Upper lobe of left lung (tissue), 6 donors: ENCODE data around the gene HOMER2. TPM values are rescaled to one million over a fixed set of nuclear protein-coding genes. Genes with fewer than 3 reads are reported as not detected.

ENCODE experiments used
- ATAC-seq, 2 donors: fragments of 200-7000 bp; cut with Tn5 transposase; one replicate each; pipeline ENCODE4 v1.9.1; 2022; ENCODE audit warnings: mild to moderate bottlenecking in 2 of 2, moderate library complexity in 2 of 2; ENCODE audit not compliant: low FRiP score in 2 of 2
- DNase-seq, 2 donors: peaks; one replicate each; pipeline ENCODE4 v3.0.0-alpha.2; 2019 to 2020
- H3K27ac ChIP-seq, 4 donors: fragments of 200-600 bp; sonication (generic); one replicate each; pipeline ENCODE4 v1.5.1; 2016 to 2019
- H3K27me3 ChIP-seq, 4 donors: fragments of 200-600 bp; sonication (generic); one replicate each; pipeline ENCODE4 v1.5.1; 2017 to 2019
- H3K36me3 ChIP-seq, 4 donors: fragments of 200-600 bp; sonication (generic); one replicate each; pipeline ENCODE4 v1.5.1; 2016 to 2019
- H3K4me1 ChIP-seq, 4 donors: fragments of 200-600 bp; sonication (generic); one replicate each; pipeline ENCODE4 v1.5.1; 2018 to 2019
- H3K4me3 ChIP-seq, 4 donors: fragments of 200-600 bp; sonication (generic); one replicate each; pipeline ENCODE4 v1.5.1; 2017 to 2019; ENCODE audit warnings: mild to moderate bottlenecking in 2 of 4, moderate library complexity in 1 of 4
- H3K9me3 ChIP-seq, 4 donors: fragments of 200-600 bp; sonication (generic); one replicate each; pipeline ENCODE4 v1.5.1; 2018 to 2019
- CTCF ChIP-seq, 6 experiments: fragments of 450-650 bp in 4 of 6; fragments of 200-600 bp in 2 of 6; sonication (generic) in 2 of 6; IDR thresholded peaks; one replicate each; pipeline ENCODE4 v1.5.1; 2016 to 2019; ENCODE audit warnings: antibody characterized with exemption in 6 of 6
- EP300 ChIP-seq, 4 donors: sonication (generic); formaldehyde crosslinking; IDR thresholded peaks; one replicate each; pipeline ENCODE4 v1.5.1; 2017; ENCODE audit warnings: antibody characterized with exemption in 4 of 4, control low read depth in 2 of 4
- POLR2A ChIP-seq, 4 donors: fragments of 450-650 bp; IDR thresholded peaks; one replicate each; pipeline ENCODE4 v1.5.1; 2016 to 2017; ENCODE audit warnings: antibody characterized with exemption in 4 of 4, mild to moderate bottlenecking in 2 of 4
- POLR2AphosphoS5 ChIP-seq, 2 donors: sonication (generic); formaldehyde crosslinking; IDR thresholded peaks; one replicate each; pipeline ENCODE4 v1.5.1; 2017; ENCODE audit warnings: antibody characterized with exemption in 2 of 2
- WGBS, 2 donors: methylation state at CpG; one replicate each; pipeline ENCODE4 v1.1.5; 2017 to 2018; 5-methylcytosine and 5-hydroxymethylcytosine counted together
- total RNA-seq, 6 donors: library from RNA; depleted of rRNA in 4 of 6; stranded (reverse); fragments of >200 nt in 4 of 6; gene quantifications; one replicate each; pipeline versions ENCODE4 v1.1.0 to v1.2.1, GENCODE V29; 2016 to 2021
- donor health status: DM: no; HTN: no; CAD: no; lungs with moderate emphysema.
- donor health status: DM: no; HTN: yes; CAD: no; lungs with severe emphysema.

HOMER2 gene
- total RNA-seq, 6 donors from 2014 or later = 11.3 to 76.5 (median 26.5) TPM

- WGBS, 2 donors = 66 to 69% methylated on average over 5 of the region's 5 CpGs
- no peak overlapping the region for H3K27ac ChIP-seq
These were observed 70.1 kb downstream of the HOMER2 start for GRCh38 chr15:82882273-82882928.

GRCh38 chr15:82881747-82882146 is 70.8 kb downstream of the HOMER2 start:
- Histone ChIP-seq H3K27me3 (no peaks in the 10 kb centered on the region), H3K4me1 (no peaks in the 10 kb centered on the region), H3K9me3 (no peaks in the 10 kb centered on the region), H3K27ac (no peak overlapping the region), H3K4me3 (no peak overlapping the region), H3K36me3 (no peaks in the 10 kb centered on the region)
- no peak for DNase-seq
- 94 to 100% methylated on average over 2 of the region's 2 CpGs for WGBS, 2 donors
- TF ChIP-seq POLR2AphosphoS5 (IDR thresholded peaks at IDR 0.05) = no peak
- TF ChIP-seq POLR2A (IDR thresholded peaks at IDR 0.05) = no peak
- TF ChIP-seq CTCF (IDR thresholded peaks at IDR 0.05) = no peak
- no peak for TF ChIP-seq EP300 (IDR thresholded peaks at IDR 0.05)
- no peak for ATAC-seq

More at GRCh38 chr15:82882273-82882928, 70.1 kb downstream of the HOMER2 start:
- TF ChIP-seq POLR2A (IDR thresholded peaks at IDR 0.05) = no peak
- TF ChIP-seq POLR2AphosphoS5 (IDR thresholded peaks at IDR 0.05) = no peak
- no peak for TF ChIP-seq CTCF (IDR thresholded peaks at IDR 0.05)
- no peak for TF ChIP-seq EP300 (IDR thresholded peaks at IDR 0.05)
- no peak for DNase-seq
- Histone ChIP-seq H3K27me3 (no peaks in the 10 kb centered on the region), H3K4me3 (no peak overlapping the region), H3K36me3 (no peaks in the 10 kb centered on the region), H3K9me3 (no peaks in the 10 kb centered on the region), H3K4me1 (no peaks in the 10 kb centered on the region)
- no peak for ATAC-seq

- DNase-seq (no peak), ATAC-seq (peak in 1 of 2 donors; percentile 30)
- H3K9me3 ChIP-seq = no peaks in the 10 kb centered on the region
- no peaks in the 10 kb centered on the region for H3K36me3 ChIP-seq
- TF ChIP-seq EP300 (IDR thresholded peaks at IDR 0.05) = no peak
- no peak for TF ChIP-seq CTCF (IDR thresholded peaks at IDR 0.05)
- no peak for TF ChIP-seq POLR2AphosphoS5 (IDR thresholded peaks at IDR 0.05)
- TF ChIP-seq POLR2A (IDR thresholded peaks at IDR 0.05) = no peak
- no peak overlapping the region for H3K4me3 ChIP-seq
- no peaks in the 10 kb centered on the region for H3K4me1 ChIP-seq
- no peak overlapping the region for H3K27ac ChIP-seq
- no peaks in the 10 kb centered on the region for H3K27me3 ChIP-seq
- 61 to 71% methylated on average over 6 of the region's 6 CpGs for WGBS, 2 donors
These were observed 71.8 kb downstream of the HOMER2 start for GRCh38 chr15:82880704-82881103.

GRCh38 chr15:82878325-82878724 is 74.2 kb downstream of the HOMER2 start:
- DNase-seq (no peak), ATAC-seq (no peak)
- Histone ChIP-seq H3K36me3 (no peaks in the 10 kb centered on the region), H3K4me1 (no peaks in the 10 kb centered on the region), H3K4me3 (no peak overlapping the region), H3K9me3 (no peaks in the 10 kb centered on the region), H3K27ac (no peak overlapping the region), H3K27me3 (no peaks in the 10 kb centered on the region)
- WGBS, 2 donors = 84 to 93% methylated on average over 5 of the region's 5 CpGs
- TF ChIP-seq POLR2A (IDR thresholded peaks at IDR 0.05) = no peak
- no peak for TF ChIP-seq POLR2AphosphoS5 (IDR thresholded peaks at IDR 0.05)
- no peak for TF ChIP-seq CTCF (IDR thresholded peaks at IDR 0.05)
- TF ChIP-seq EP300 (IDR thresholded peaks at IDR 0.05) = no peak

GRCh38 chr15:82877825-82878224 is 74.7 kb downstream of the HOMER2 start:
- TF ChIP-seq POLR2A (IDR thresholded peaks at IDR 0.05) (no peak), EP300 (IDR thresholded peaks at IDR 0.05) (no peak), CTCF (IDR thresholded peaks at IDR 0.05) (no peak), POLR2AphosphoS5 (IDR thresholded peaks at IDR 0.05) (no peak)
- H3K9me3 ChIP-seq = no peaks in the 10 kb centered on the region
- DNase-seq (no peak), ATAC-seq (no peak)
- no peak overlapping the region for H3K27ac ChIP-seq
- H3K36me3 ChIP-seq = no peaks in the 10 kb centered on the region
- H3K4me1 ChIP-seq = no peaks in the 10 kb centered on the region
- 87 to 93% methylated on average over 2 of the region's 2 CpGs for WGBS, 2 donors
- no peaks in the 10 kb centered on the region for H3K27me3 ChIP-seq
- no peak overlapping the region for H3K4me3 ChIP-seq
